Left hindlimb (tissue), 1 donor: ENCODE results near the gene RASIP1.
"Not testable (repeated sequence)": the region's sequence is repeated elsewhere in the genome, so short reads cannot be mapped to it uniquely, and the experiment has no call there.

ENCODE experiments used
- DNase-seq: peaks from one replicate; pipeline ENCODE4 v3.0.0-alpha.2; 2018

Gene RASIP1

GRCh38 chr19:48740164-48740972, at the start of gene RASIP1:
Gene RASIP1, minus strand, starts transcription at chr19:48740610. Its CDS starts 328 bp downstream, at chr19:48740282.
- no peak for DNase-seq

- DNase-seq = not testable (repeated sequence)
Observed at GRCh38 chr19:48787331-48787730, 46.9 kb upstream of the RASIP1 start.

GRCh38 chr19:48786422-48786821, 46.0 kb upstream of the RASIP1 start:
- not testable (repeated sequence) for DNase-seq

- no peak for DNase-seq
Observed at GRCh38 chr19:48784527-48784926, 44.1 kb upstream of the RASIP1 start.

GRCh38 chr19:48780631-48781391, 40.4 kb upstream of the RASIP1 start:
- no peak for DNase-seq

GRCh38 chr19:48779636-48780035, 39.2 kb upstream of the RASIP1 start:
- DNase-seq = no peak

GRCh38 chr19:48777720-48778119, 37.3 kb upstream of the RASIP1 start:
- DNase-seq = no peak

- DNase-seq = no peak
Observed at GRCh38 chr19:48777139-48777538, 36.7 kb upstream of the RASIP1 start.

GRCh38 chr19:48772503-48772953, 32.1 kb upstream of the RASIP1 start:
- no peak for DNase-seq

GRCh38 chr19:48770734-48771472, 30.5 kb upstream of the RASIP1 start:
- no peak for DNase-seq

GRCh38 chr19:48770266-48770665, 29.9 kb upstream of the RASIP1 start:
- no peak for DNase-seq

GRCh38 chr19:48768994-48769713, 28.7 kb upstream of the RASIP1 start:
- DNase-seq = no peak

GRCh38 chr19:48768171-48768753, 27.9 kb upstream of the RASIP1 start:
- not testable (repeated sequence) for DNase-seq

- DNase-seq = not testable (repeated sequence)
Observed at GRCh38 chr19:48765816-48766215, 25.4 kb upstream of the RASIP1 start.

GRCh38 chr19:48760504-48761205, 20.2 kb upstream of the RASIP1 start:
- DNase-seq = no peak

- DNase-seq = no peak
Observed at GRCh38 chr19:48757741-48758144, 17.3 kb upstream of the RASIP1 start.

GRCh38 chr19:48757089-48757675, 16.8 kb upstream of the RASIP1 start:
- DNase-seq = no peak

GRCh38 chr19:48756686-48757085, 16.3 kb upstream of the RASIP1 start:
- DNase-seq = no peak

- no peak for DNase-seq
Observed at GRCh38 chr19:48756212-48756611, 15.8 kb upstream of the RASIP1 start.

- DNase-seq = no peak
Observed at GRCh38 chr19:48755787-48756186, 15.4 kb upstream of the RASIP1 start.

GRCh38 chr19:48755084-48755641, 14.8 kb upstream of the RASIP1 start, which contains the start of gene FGF21:
Gene FGF21, plus strand, starts transcription at chr19:48755524. Its CDS starts 713 bp downstream, at chr19:48756237.
- no peak for DNase-seq
